Right lobe of liver (tissue), 6 donors: Measurements from ENCODE around the gene YIF1A. TPM values are rescaled to one million over a fixed set of nuclear protein-coding genes. Genes with fewer than 3 reads are reported as not detected.

Experiments
- ATAC-seq, 4 donors: fragments of 200-7000 bp; cut with Tn5 transposase; one replicate each; pipeline ENCODE4 v1.9.1; 2020; ENCODE audit warnings: mild to moderate bottlenecking in 4 of 4, moderate library complexity in 4 of 4
- DNase-seq, 3 donors: peaks; one replicate each; pipeline ENCODE4 v3.0.0-alpha.2; 2020
- H3K27ac ChIP-seq, 3 donors: fragments of 200-600 bp; one replicate each; pipeline ENCODE4 v1.8.0; 2022
- H3K27me3 ChIP-seq, 2 donors: fragments of 200-600 bp; one replicate each; pipeline ENCODE4 v1.8.0; 2022
- H3K36me3 ChIP-seq, 4 donors: fragments of 200-600 bp; sonication (generic) in 1 of 4; one replicate each; pipeline versions ENCODE4 v1.5.1 to v1.8.0; 2017 to 2022; ENCODE audit warnings: control low read depth in 1 of 4
- H3K4me1 ChIP-seq, 4 donors: fragments of 200-600 bp; sonication (generic) in 1 of 4; one replicate each; pipeline versions ENCODE4 v1.5.1 to v1.8.0; 2017 to 2022; ENCODE audit warnings: control low read depth in 1 of 4
- H3K4me3 ChIP-seq, 3 donors: fragments of 200-600 bp; one replicate each; pipeline ENCODE4 v1.8.0; 2022
- H3K9me3 ChIP-seq, 4 donors: fragments of 200-600 bp; sonication (generic) in 1 of 4; one replicate each; pipeline versions ENCODE4 v1.5.1 to v1.8.0; 2017 to 2022; ENCODE audit warnings: control low read depth in 1 of 4
- CTCF ChIP-seq, 4 donors: fragments of 200-600 bp in 3 of 4; fragments of 450-650 bp in 1 of 4; IDR thresholded peaks; one replicate each; pipeline versions ENCODE4 v1.5.1 to v1.8.0; 2016 to 2022; ENCODE audit warnings: antibody characterized with exemption in 4 of 4, mild to moderate bottlenecking in 2 of 4
- POLR2A ChIP-seq: fragments of 450-650 bp; IDR thresholded peaks from one replicate; pipeline ENCODE4 v1.6.1; 2017; ENCODE audit warnings: antibody characterized with exemption, mild to moderate bottlenecking
- WGBS: methylation state at CpG from one replicate; pipeline ENCODE4 v1.1.6; 2018; ENCODE audit warnings: low coverage, low lambda C conversion rate; ENCODE audit not compliant: insufficient coverage; ENCODE audit errors: missing lambda C conversion rate; 5-methylcytosine and 5-hydroxymethylcytosine counted together
- intact Hi-C, 2 donors: fragments of 100-400 bp; cut with DNase I; formaldehyde crosslinking; loops; one replicate each; pipeline versions ENCODE4 v1.11.2 to v1.14.1; 2022
- total RNA-seq, 6 experiments: library from RNA; depleted of rRNA in 2 of 6; stranded (reverse); fragments of >200 nt in 2 of 6; fragmentation: NEBNext Ultra II Directional in 3 of 6; extraction: Animal tissue kit (Norgen Biotek cat#: 25700) in 3 of 6; gene quantifications; one replicate each; pipeline versions ENCODE4 v1.1.0 to v1.2.4, GENCODE V29; 2016 to 2023
- donor health status: DM: no; HTN: yes; CAD: no.
- donor health status: DM: no; HTN: no; CAD: no.
- donor health status: DM: no; HTN: no; CAD: no.
- donor health status: DM: no; HTN: yes; CAD: no.
- donor health status: DM: no; HTN: yes; CAD: no.

YIF1A gene
- total RNA-seq, 6 experiments from 2014 or later = 75.0 to 170 (median 97.9) TPM

- ATAC-seq (no peak), DNase-seq (no peak)
- no peak for TF ChIP-seq CTCF (IDR thresholded peaks at IDR 0.05)
- no peaks in the 10 kb centered on the region for H3K36me3 ChIP-seq
- no peaks in the 10 kb centered on the region for H3K27me3 ChIP-seq
- WGBS = 52% methylated on average over 5 of the region's 10 CpGs
- intact Hi-C loops = loop anchor here (10.0 kb wide), 1 partner anchor 63 kb away; no protein-coding TSS in a partner anchor
- H3K4me1 ChIP-seq = peaks cover 0 to 17% (median 7%) of the 10 kb centered on the region in 4 donors
- no peak overlapping the region for H3K4me3 ChIP-seq
- no peak overlapping the region for H3K27ac ChIP-seq
- no peaks in the 10 kb centered on the region for H3K9me3 ChIP-seq
Observed at GRCh38 chr11:66287211-66287888, 1.6 kb downstream of the YIF1A start.

- Histone ChIP-seq H3K27ac (no peak overlapping the region), H3K9me3 (no peaks in the 10 kb centered on the region), H3K4me1 (peaks cover 0 to 17% (median 7%) of the 10 kb centered on the region in 4 donors), H3K36me3 (no peaks in the 10 kb centered on the region), H3K4me3 (no peak overlapping the region), H3K27me3 (no peaks in the 10 kb centered on the region)
- TF ChIP-seq CTCF (IDR thresholded peaks at IDR 0.05) (no peak), POLR2A (no peak)
- WGBS = no CpG with 5 or more reads among the region's 5 CpGs
- intact Hi-C loops = loop anchor here (10.0 kb wide), 1 partner anchor 62 kb away; no protein-coding TSS in a partner anchor
- no peak for ATAC-seq
- DNase-seq = peak in 1 of 3 donors; percentile 39
Observed at GRCh38 chr11:66286699-66287098, 2.2 kb downstream of the YIF1A start.

GRCh38 chr11:66285250-66285947 is 3.5 kb downstream of the YIF1A start:
- TF ChIP-seq POLR2A (no peak), CTCF (IDR thresholded peaks at IDR 0.05) (no peak)

GRCh38 chr11:66284526-66285078 is 4.3 kb downstream of the YIF1A start:
- 89% methylated on average over 10 of the region's 16 CpGs for WGBS
- TF ChIP-seq CTCF (IDR thresholded peaks at IDR 0.05) = no peak
- no peak for TF ChIP-seq POLR2A
- intact Hi-C loops = loop anchor here (10.0 kb wide), 1 partner anchor 60 kb away; no protein-coding TSS in a partner anchor
- ATAC-seq (no peak), DNase-seq (peak in 1 of 3 donors; percentile 40)
- Histone ChIP-seq H3K4me3 (no peak overlapping the region), H3K36me3 (no peaks in the 10 kb centered on the region), H3K4me1 (peaks cover 0 to 10% (median 4%) of the 10 kb centered on the region in 4 donors), H3K27me3 (no peaks in the 10 kb centered on the region), H3K9me3 (no peaks in the 10 kb centered on the region), H3K27ac (no peak overlapping the region)

More at GRCh38 chr11:66285250-66285947, 3.5 kb downstream of the YIF1A start:
- Histone ChIP-seq H3K27me3 (no peaks in the 10 kb centered on the region), H3K36me3 (no peaks in the 10 kb centered on the region), H3K4me3 (no peak overlapping the region), H3K9me3 (no peaks in the 10 kb centered on the region), H3K4me1 (peaks cover 0 to 17% (median 7%) of the 10 kb centered on the region in 4 donors), H3K27ac (no peak overlapping the region)
- no peak for ATAC-seq
- intact Hi-C loops = loop anchor here (10.0 kb wide), 1 partner anchor 61 kb away; no protein-coding TSS in a partner anchor
- WGBS = 50% methylated on average over 10 of the region's 13 CpGs
- DNase-seq = peak in 1 of 3 donors; percentile 53
